ENCODE measurements around the gene STMN3.

DNA sequence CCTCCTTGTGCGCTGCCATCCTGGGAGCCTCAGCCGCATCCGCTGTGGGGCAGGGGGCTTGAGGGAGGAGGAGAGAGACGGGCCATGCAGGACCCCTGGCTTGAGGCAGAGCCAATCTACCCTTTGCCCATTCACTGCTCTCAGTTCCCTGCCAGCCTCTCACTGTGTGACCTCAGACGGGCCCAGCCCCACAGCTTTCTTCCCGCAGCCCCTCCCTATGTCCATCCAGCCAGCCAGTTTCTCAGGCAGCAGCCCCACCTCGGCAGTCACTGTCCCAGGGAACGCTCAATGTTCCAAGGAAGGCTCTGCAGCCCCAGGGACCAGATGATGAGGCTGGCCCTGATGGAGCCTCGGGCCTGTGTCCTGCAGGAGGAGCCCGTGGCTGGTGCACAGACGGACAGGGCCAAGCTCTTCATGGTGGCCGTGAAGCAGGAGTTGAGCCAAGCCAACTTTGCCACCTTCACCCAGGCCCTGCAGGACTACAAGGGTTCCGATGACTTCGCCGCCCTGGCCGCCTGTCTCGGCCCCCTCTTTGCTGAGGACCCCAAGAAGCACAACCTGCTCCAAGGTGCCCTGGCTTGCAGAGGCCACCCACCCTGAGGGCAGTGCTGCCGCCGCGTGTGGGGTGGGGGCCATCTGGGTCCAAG, 39.3 kb upstream of the STMN3 start:
- TF ChIP-seq POLR2AphosphoS5 (IDR thresholded peaks at IDR 0.05), result no peak
- no peak for TF ChIP-seq CTCF (IDR thresholded peaks at IDR 0.05)
- no peak for TF ChIP-seq POLR2A (IDR thresholded peaks at IDR 0.05)

All from breast epithelium (tissue), 3 donors.